Bronchial epithelial cell (primary cell): ENCODE measurements around the gene DNM3. TPM values are rescaled to one million over a fixed set of nuclear protein-coding genes. Genes with fewer than 3 reads are reported as not detected.

Experiments
- DNase-seq: peaks from one replicate; pipeline ENCODE4 v3.0.0-alpha.2; 2010; ENCODE audit warnings: low read depth
- FAIRE-seq: peaks from 2 replicates; lab custom pipeline; 2011; peaks lifted over from hg19 to GRCh38; lab: Jason Lieb, UNC
- H3K27me3 ChIP-seq: 2 replicates; pipeline ENCODE4 v1.5.1; 2011; ENCODE audit warnings: low read length; ENCODE audit not compliant: control insufficient read depth, insufficient read depth
- H3K36me3 ChIP-seq: 2 replicates; pipeline ENCODE4 v1.5.1; 2011; ENCODE audit warnings: low read length; ENCODE audit not compliant: control insufficient read depth, insufficient read depth
- H3K4me3 ChIP-seq: 2 replicates; pipeline ENCODE4 v1.5.1; 2011; ENCODE audit warnings: mild to moderate bottlenecking, low read depth, low read length, control low read depth
- total RNA-seq: library from RNA; depleted of rRNA; stranded (reverse); fragments of >200 nt; gene quantifications from 2 replicates; pipeline ENCODE4 v1.2.1, GENCODE V29; 2014
- TF ChIP-seq, protein P1 (sequence below): IDR thresholded peaks from 2 replicates; pipeline ENCODE4 v1.5.1; 2011; ENCODE audit warnings: mild to moderate bottlenecking, moderate library complexity, low read length, control low read depth, inconsistent platforms; ENCODE audit not compliant: insufficient read depth, severe bottlenecking

Gene DNM3
- total RNA-seq, 1 donor from 2014 or later: 1.3 TPM

GRCh38 chr1:172273647-172274396, 432.5 kb downstream of the DNM3 start:
- H3K27me3 ChIP-seq: no peaks in the 10 kb centered on the region
- peak; percentile 80 for FAIRE-seq
- TF ChIP-seq, protein P1, sequence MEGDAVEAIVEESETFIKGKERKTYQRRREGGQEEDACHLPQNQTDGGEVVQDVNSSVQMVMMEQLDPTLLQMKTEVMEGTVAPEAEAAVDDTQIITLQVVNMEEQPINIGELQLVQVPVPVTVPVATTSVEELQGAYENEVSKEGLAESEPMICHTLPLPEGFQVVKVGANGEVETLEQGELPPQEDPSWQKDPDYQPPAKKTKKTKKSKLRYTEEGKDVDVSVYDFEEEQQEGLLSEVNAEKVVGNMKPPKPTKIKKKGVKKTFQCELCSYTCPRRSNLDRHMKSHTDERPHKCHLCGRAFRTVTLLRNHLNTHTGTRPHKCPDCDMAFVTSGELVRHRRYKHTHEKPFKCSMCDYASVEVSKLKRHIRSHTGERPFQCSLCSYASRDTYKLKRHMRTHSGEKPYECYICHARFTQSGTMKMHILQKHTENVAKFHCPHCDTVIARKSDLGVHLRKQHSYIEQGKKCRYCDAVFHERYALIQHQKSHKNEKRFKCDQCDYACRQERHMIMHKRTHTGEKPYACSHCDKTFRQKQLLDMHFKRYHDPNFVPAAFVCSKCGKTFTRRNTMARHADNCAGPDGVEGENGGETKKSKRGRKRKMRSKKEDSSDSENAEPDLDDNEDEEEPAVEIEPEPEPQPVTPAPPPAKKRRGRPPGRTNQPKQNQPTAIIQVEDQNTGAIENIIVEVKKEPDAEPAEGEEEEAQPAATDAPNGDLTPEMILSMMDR: no peak
- DNase-seq: peak; percentile 38
- H3K36me3 ChIP-seq: no peaks in the 10 kb centered on the region
- no peak overlapping the region for H3K4me3 ChIP-seq

GRCh38 chr1:172275478-172275877, 434.2 kb downstream of the DNM3 start:
- H3K27me3 ChIP-seq: no peaks in the 10 kb centered on the region
- no peak overlapping the region for H3K4me3 ChIP-seq
- no peaks in the 10 kb centered on the region for H3K36me3 ChIP-seq
- DNase-seq (no peak), FAIRE-seq (no peak)
- TF ChIP-seq, protein P1: no peak

GRCh38 chr1:172276120-172276818, 435.0 kb downstream of the DNM3 start:
- FAIRE-seq (no peak), DNase-seq (no peak)
- H3K4me3 ChIP-seq: no peak overlapping the region
- H3K27me3 ChIP-seq: no peaks in the 10 kb centered on the region
- TF ChIP-seq, protein P1: no peak
- no peaks in the 10 kb centered on the region for H3K36me3 ChIP-seq

DNA sequence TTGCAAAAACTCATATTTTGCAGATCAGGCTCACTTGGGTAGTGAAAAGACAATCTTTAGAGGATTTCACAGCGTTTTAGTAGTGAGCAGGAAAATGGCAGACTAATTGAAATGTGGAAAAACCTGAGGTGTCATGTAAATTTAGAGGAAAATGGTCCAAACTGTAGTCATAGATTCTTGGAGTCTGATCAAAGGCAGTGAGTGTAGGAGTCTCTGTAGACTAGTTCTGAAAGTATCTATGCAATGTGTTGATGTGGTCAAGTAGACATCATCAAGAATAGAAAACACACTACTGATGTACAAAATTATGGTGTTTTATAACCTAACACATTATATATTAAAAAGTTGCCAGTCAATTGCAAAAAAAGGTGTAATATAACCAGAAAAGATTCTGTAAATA, 436.0 kb downstream of the DNM3 start:
- DNase-seq (no peak), FAIRE-seq (no peak)
- Histone ChIP-seq H3K36me3 (no peaks in the 10 kb centered on the region), H3K4me3 (no peak overlapping the region), H3K27me3 (no peaks in the 10 kb centered on the region)
- TF ChIP-seq, protein P1: no peak

DNA sequence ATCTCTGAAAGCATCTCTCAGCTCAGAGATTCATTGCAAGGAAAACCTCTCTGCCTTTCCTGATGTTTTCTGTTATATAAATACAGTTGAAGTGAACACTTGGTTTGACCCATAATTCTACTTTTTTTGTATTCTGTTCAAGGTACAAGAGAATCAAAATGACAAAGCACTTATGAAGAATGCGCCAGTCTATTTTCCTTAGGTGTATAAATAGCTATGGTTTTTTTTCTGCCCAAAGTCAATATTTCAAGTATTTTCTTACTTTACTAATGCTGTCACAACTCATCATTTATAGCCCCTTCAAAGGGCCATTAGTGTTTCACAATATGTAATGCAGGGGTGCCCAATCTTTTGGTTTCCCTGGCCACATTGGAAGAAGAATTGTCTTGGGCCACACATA, 436.7 kb downstream of the DNM3 start:
- no peak for DNase-seq
- H3K36me3 ChIP-seq: no peaks in the 10 kb centered on the region
- TF ChIP-seq, protein P1: no peak
- no peak overlapping the region for H3K4me3 ChIP-seq
- no peaks in the 10 kb centered on the region for H3K27me3 ChIP-seq
- no peak for FAIRE-seq
